Fibroblast of pulmonary artery (primary cell): ENCODE data around the gene CASP7.
A peak's percentile ranks its signal among the peaks of the same experiment; 100 is the strongest.

Experiments
- DNase-seq: peaks from one replicate; pipeline ENCODE4 v3.0.0-alpha.2; 2010; ENCODE audit warnings: low read depth
- H3K4me3 ChIP-seq: replicated peaks from 2 replicates; pipeline ENCODE4 v1.5.1; 2011; ENCODE audit warnings: low read depth, mild to moderate bottlenecking, control low read depth, low read length, moderate library complexity
- TF ChIP-seq, protein P1 (sequence below): IDR thresholded peaks from 2 replicates; pipeline ENCODE4 v1.5.1; 2011; ENCODE audit warnings: mild to moderate bottlenecking, control low read depth, low read length, inconsistent platforms; ENCODE audit errors: missing control alignments

CASP7 gene

DNA sequence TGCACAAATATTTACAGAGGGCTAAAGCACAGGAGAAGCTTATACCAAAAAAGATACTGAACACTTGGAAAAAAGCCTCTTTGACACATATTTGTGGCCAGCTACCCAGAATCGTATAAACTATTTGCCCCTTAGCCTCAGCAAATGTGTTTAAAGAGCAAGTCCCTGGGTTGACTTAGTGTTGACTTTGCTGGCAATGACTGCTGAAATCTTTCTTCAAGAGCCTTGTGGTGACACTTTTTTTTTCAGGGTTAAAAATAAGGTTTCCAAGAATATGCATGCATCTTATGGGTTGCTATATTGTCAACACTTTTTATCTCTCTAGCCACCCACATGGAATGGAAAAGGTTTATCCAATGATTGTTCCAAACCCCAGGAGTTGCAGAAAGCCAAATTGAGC, 56.9 kb downstream of the CASP7 start:
- H3K4me3 ChIP-seq, result no peak overlapping the region
- peak; percentile 13 for DNase-seq
- TF ChIP-seq, protein P1, sequence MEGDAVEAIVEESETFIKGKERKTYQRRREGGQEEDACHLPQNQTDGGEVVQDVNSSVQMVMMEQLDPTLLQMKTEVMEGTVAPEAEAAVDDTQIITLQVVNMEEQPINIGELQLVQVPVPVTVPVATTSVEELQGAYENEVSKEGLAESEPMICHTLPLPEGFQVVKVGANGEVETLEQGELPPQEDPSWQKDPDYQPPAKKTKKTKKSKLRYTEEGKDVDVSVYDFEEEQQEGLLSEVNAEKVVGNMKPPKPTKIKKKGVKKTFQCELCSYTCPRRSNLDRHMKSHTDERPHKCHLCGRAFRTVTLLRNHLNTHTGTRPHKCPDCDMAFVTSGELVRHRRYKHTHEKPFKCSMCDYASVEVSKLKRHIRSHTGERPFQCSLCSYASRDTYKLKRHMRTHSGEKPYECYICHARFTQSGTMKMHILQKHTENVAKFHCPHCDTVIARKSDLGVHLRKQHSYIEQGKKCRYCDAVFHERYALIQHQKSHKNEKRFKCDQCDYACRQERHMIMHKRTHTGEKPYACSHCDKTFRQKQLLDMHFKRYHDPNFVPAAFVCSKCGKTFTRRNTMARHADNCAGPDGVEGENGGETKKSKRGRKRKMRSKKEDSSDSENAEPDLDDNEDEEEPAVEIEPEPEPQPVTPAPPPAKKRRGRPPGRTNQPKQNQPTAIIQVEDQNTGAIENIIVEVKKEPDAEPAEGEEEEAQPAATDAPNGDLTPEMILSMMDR, result no peak

GRCh38 chr10:113739031-113739430, 59.3 kb downstream of the CASP7 start:
- no peak for DNase-seq
- TF ChIP-seq, protein P1, result no peak
- no peak overlapping the region for H3K4me3 ChIP-seq

- TF ChIP-seq, protein P1, result no peak
- DNase-seq, result peak; percentile 10
- H3K4me3 ChIP-seq, result no peak overlapping the region
Observed at GRCh38 chr10:113739577-113739976, 59.9 kb downstream of the CASP7 start.

DNA sequence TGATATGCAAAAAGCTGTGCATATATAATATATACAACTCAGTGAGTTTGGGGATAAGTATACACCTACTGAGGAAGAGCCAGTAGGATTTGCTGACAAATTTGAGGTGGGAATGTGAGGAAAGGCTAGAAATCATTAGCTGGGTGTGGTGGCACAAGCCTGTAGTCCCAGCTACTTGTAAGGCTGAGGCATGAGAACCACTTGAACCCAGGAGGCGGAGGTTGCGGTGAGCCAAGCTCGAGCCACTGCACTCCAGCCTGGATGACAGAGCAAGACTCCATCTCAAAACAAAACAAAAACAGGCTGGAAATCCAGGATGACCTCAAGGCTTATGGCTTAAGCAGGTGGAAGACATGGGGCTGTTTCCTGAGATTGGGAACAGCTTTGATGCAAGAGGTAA, 61.1 kb downstream of the CASP7 start:
- no peak overlapping the region for H3K4me3 ChIP-seq
- DNase-seq, result no peak
- TF ChIP-seq, protein P1, result no peak

GRCh38 chr10:113742466-113742865, 62.8 kb downstream of the CASP7 start:
- DNase-seq, result no peak
- TF ChIP-seq, protein P1, result no peak
- H3K4me3 ChIP-seq, result no peak overlapping the region

- TF ChIP-seq, protein P1, result no peak
- H3K4me3 ChIP-seq, result no peak overlapping the region
- DNase-seq, result no peak
Observed at GRCh38 chr10:113743594-113743993, 63.9 kb downstream of the CASP7 start.

- no peak overlapping the region for H3K4me3 ChIP-seq
- TF ChIP-seq, protein P1, result no peak
- DNase-seq, result no peak
Observed at GRCh38 chr10:113745374-113745773, 65.7 kb downstream of the CASP7 start.
